SK-N-SH treated with all-trans-retinoic acid at 6 μM for 48 hours (cell line): Measurements from ENCODE around the gene CREB3L2.

Experiments used
- ATAC-seq: fragments of 200-7000 bp; cut with Tn5 transposase; 3 replicates; pipeline ENCODE4 v1.9.1; 2020; ENCODE audit warnings: mild to moderate bottlenecking, moderate library complexity
- ARNTL ChIP-seq: fragments of 450-650 bp; formaldehyde crosslinking; IDR thresholded peaks from 2 replicates; pipeline ENCODE4 v1.5.0; 2020; ENCODE audit warnings: low read depth, mild to moderate bottlenecking, moderate library complexity, borderline replicate concordance
- BACH2 ChIP-seq: fragments of 250-450 bp; sonication (Bioruptor Pico); IDR thresholded peaks from 2 replicates; pipeline ENCODE4 v1.9.0; 2021; ENCODE audit warnings: mild to moderate bottlenecking, borderline replicate concordance
- CREB5 ChIP-seq: fragments of 250-450 bp; sonication (Bioruptor Pico); IDR thresholded peaks from 2 replicates; pipeline ENCODE4 v1.5.1; 2020; ENCODE audit warnings: low read depth, mild to moderate bottlenecking, moderate library complexity
- ESRRG ChIP-seq: fragments of 250-450 bp; sonication (Bioruptor Pico); IDR thresholded peaks from 2 replicates; pipeline ENCODE4 v1.6.1; 2021; ENCODE audit warnings: mild to moderate bottlenecking
- GLIS3 ChIP-seq: fragments of 250-450 bp; sonication (Bioruptor Pico); IDR thresholded peaks from 2 replicates; pipeline ENCODE4 v1.5.0; 2020; ENCODE audit warnings: mild to moderate bottlenecking, moderate library complexity
- ISL1 ChIP-seq: fragments of 250-450 bp; sonication (Bioruptor Pico); IDR thresholded peaks from 2 replicates; pipeline ENCODE4 v2.1.2; 2022; ENCODE audit warnings: mild to moderate bottlenecking, moderate library complexity
- OSR1 ChIP-seq: fragments of 250-450 bp; sonication (Bioruptor Pico); IDR thresholded peaks from 2 replicates; pipeline ENCODE4 v1.8.0; 2022; ENCODE audit warnings: moderate library complexity, mild to moderate bottlenecking, inconsistent platforms
- PATZ1 ChIP-seq: fragments of 250-450 bp; sonication (Bioruptor Pico); IDR thresholded peaks from 2 replicates; pipeline ENCODE4 v1.8.0; 2020; ENCODE audit warnings: mild to moderate bottlenecking, moderate library complexity, borderline replicate concordance
- POU6F1 ChIP-seq: fragments of 250-450 bp; sonication (Bioruptor Pico); IDR thresholded peaks from 2 replicates; pipeline ENCODE4 v1.8.0; 2021; ENCODE audit warnings: low read depth, mild to moderate bottlenecking, moderate library complexity, borderline replicate concordance
- PPARA ChIP-seq: fragments of 250-450 bp; sonication (Bioruptor Pico); IDR thresholded peaks from 2 replicates; pipeline ENCODE4 v1.5.0; 2020; ENCODE audit warnings: mild to moderate bottlenecking, borderline replicate concordance
- RARB ChIP-seq: fragments of 250-450 bp; sonication (Bioruptor Pico); IDR thresholded peaks from 2 replicates; pipeline ENCODE4 v1.8.0; 2021; ENCODE audit warnings: mild to moderate bottlenecking, moderate library complexity
- SNAI2 ChIP-seq: fragments of 250-450 bp; sonication (Bioruptor Pico); IDR thresholded peaks from 2 replicates; pipeline ENCODE4 v1.5.0; 2020; ENCODE audit warnings: mild to moderate bottlenecking, moderate library complexity
- ZC3H10 ChIP-seq: fragments of 250-450 bp; sonication (Bioruptor Pico); IDR thresholded peaks from 2 replicates; pipeline ENCODE4 v1.5.1; 2021; ENCODE audit warnings: mild to moderate bottlenecking, moderate library complexity
- ZFP3 ChIP-seq: fragments of 250-450 bp; sonication (Bioruptor Pico); IDR thresholded peaks from 2 replicates; pipeline ENCODE4 v1.5.0; 2020; ENCODE audit warnings: mild to moderate bottlenecking, moderate library complexity
- ZNF565 ChIP-seq: fragments of 450-650 bp; formaldehyde crosslinking; conservative IDR thresholded peaks from 2 replicates; pipeline ENCODE4 v1.5.0; 2020; ENCODE audit warnings: low read depth, mild to moderate bottlenecking, moderate library complexity
- ZNF8 ChIP-seq: fragments of 450-650 bp; formaldehyde crosslinking; IDR thresholded peaks from 2 replicates; pipeline ENCODE4 v1.5.0; 2020; ENCODE audit warnings: mild to moderate bottlenecking, moderate library complexity
- TF ChIP-seq, protein P1 (sequence below): fragments of 250-450 bp; sonication (Bioruptor Pico); IDR thresholded peaks from 2 replicates; pipeline ENCODE4 v1.5.1; 2021; ENCODE audit warnings: mild to moderate bottlenecking, moderate library complexity
- TF ChIP-seq, protein P2 (sequence below): fragments of 250-450 bp; sonication (Bioruptor Pico); IDR thresholded peaks from 2 replicates; pipeline ENCODE4 v1.5.0; 2020; ENCODE audit warnings: mild to moderate bottlenecking, moderate library complexity

The CREB3L2 gene

DNA sequence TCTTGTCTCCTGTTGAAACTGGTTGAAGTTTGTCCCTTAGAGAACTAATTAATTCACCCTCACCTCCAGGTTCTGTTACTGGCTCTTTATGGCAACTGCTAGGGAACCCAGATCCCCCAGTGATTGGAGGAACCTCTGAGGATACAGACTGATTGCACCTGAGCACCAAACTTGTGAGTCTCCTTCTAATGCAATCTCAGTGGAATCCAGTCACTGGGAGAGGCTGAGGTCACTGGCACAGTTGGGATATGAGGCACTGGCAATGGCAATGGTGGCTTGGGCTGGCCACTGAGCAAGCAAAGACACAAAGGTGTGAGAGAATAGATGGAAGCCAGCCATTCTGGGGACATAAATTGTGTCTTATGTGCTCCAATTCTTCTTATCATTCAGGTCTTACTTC, 149.8 kb downstream of the CREB3L2 start (continued):
- TF ChIP-seq SNAI2 (CRISPR knock-in tag) (no peak), ISL1 (CRISPR knock-in tag) (no peak), ESRRG (no peak), OSR1 (CRISPR knock-in tag) (no peak)
- TF ChIP-seq, protein P1, sequence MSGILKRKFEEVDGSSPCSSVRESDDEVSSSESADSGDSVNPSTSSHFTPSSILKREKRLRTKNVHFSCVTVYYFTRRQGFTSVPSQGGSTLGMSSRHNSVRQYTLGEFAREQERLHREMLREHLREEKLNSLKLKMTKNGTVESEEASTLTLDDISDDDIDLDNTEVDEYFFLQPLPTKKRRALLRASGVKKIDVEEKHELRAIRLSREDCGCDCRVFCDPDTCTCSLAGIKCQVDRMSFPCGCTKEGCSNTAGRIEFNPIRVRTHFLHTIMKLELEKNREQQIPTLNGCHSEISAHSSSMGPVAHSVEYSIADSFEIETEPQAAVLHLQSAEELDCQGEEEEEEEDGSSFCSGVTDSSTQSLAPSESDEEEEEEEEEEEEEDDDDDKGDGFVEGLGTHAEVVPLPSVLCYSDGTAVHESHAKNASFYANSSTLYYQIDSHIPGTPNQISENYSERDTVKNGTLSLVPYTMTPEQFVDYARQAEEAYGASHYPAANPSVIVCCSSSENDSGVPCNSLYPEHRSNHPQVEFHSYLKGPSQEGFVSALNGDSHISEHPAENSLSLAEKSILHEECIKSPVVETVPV (CRISPR knock-in tag) = no peak

DNA sequence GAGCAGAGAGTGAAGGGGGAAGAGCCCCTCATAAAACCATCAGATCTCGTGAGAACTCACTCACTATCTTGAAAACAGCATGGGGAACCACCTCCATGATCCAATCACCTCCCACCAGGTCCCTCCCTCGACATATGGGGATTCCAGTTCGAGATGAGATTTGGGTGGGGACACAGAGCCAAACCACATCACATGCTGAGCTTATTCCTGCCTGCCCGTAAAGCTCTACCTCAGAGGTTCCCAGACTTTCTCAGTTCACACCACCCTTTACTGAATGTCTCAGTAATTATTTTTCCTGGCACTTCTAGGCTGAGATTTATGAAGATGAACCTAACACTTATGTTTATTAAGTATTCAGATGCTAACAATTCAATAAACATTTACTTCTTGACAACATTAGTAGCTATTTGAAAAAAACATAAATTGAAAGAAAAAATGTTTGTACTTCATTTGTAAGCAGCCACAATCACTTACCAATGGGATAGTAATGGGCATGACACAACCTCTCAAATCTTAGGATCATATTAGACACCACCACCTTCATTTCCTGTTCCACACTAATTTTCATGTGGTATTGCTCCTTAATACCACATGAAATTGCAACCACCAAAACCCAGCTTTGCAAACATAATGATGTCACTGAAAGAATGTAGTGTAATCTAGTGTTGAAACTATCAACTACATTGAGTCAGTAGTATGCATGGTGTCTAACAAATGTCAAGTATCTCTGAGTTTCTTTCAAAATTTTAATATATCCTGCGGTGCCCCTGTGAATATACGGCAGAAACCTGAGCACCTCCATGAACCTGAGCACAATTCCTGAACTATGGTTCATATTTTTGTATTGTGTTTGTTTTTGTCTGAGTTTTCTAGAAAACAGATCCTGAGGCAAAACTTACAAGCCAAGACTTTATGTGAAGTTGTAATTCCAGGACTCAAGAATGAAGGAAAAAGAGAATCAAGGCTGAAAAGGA, 150.6 kb downstream of the CREB3L2 start:
- no peak for ATAC-seq

GRCh38 chr7:137850571-137850970, 151.3 kb downstream of the CREB3L2 start:
- no peak for ATAC-seq

More for the DNA sequence above, 150.6 kb downstream of the CREB3L2 start:
- no peak for TF ChIP-seq BACH2
- no peak for TF ChIP-seq PPARA (CRISPR knock-in tag)
- no peak for TF ChIP-seq ZNF565 (CRISPR knock-in tag)
- no peak for TF ChIP-seq ZFP3
- no peak for TF ChIP-seq POU6F1 (CRISPR knock-in tag)
- TF ChIP-seq GLIS3 (CRISPR knock-in tag) = no peak
- TF ChIP-seq CREB5 (CRISPR knock-in tag) = no peak
- TF ChIP-seq ZNF8 (CRISPR knock-in tag) = no peak
- no peak for TF ChIP-seq OSR1 (CRISPR knock-in tag)

More at GRCh38 chr7:137850571-137850970, 151.3 kb downstream of the CREB3L2 start:
- TF ChIP-seq BACH2 (no peak), GLIS3 (CRISPR knock-in tag) (no peak), SNAI2 (CRISPR knock-in tag) (no peak), ISL1 (CRISPR knock-in tag) (no peak), PATZ1 (no peak), ZFP3 (no peak), ZC3H10 (no peak), RARB (CRISPR knock-in tag) (no peak), PPARA (CRISPR knock-in tag) (no peak), ARNTL (CRISPR knock-in tag) (no peak)
- TF ChIP-seq, protein P2, sequence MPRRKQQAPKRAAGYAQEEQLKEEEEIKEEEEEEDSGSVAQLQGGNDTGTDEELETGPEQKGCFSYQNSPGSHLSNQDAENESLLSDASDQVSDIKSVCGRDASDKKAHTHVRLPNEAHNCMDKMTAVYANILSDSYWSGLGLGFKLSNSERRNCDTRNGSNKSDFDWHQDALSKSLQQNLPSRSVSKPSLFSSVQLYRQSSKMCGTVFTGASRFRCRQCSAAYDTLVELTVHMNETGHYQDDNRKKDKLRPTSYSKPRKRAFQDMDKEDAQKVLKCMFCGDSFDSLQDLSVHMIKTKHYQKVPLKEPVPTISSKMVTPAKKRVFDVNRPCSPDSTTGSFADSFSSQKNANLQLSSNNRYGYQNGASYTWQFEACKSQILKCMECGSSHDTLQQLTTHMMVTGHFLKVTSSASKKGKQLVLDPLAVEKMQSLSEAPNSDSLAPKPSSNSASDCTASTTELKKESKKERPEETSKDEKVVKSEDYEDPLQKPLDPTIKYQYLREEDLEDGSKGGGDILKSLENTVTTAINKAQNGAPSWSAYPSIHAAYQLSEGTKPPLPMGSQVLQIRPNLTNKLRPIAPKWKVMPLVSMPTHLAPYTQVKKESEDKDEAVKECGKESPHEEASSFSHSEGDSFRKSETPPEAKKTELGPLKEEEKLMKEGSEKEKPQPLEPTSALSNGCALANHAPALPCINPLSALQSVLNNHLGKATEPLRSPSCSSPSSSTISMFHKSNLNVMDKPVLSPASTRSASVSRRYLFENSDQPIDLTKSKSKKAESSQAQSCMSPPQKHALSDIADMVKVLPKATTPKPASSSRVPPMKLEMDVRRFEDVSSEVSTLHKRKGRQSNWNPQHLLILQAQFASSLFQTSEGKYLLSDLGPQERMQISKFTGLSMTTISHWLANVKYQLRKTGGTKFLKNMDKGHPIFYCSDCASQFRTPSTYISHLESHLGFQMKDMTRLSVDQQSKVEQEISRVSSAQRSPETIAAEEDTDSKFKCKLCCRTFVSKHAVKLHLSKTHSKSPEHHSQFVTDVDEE (CRISPR knock-in tag) = no peak
- TF ChIP-seq, protein P1 (CRISPR knock-in tag) = no peak
